ENCODE data around the gene RAB8A. TPM values are rescaled to one million over a fixed set of nuclear protein-coding genes. Genes with fewer than 3 reads are reported as not detected.

RAB8A gene
- total RNA-seq (2022; extraction: Qiagen RNA extraction; ENCODE audit: low read depth): 41.6 to 86.5 TPM (median 44.3 TPM) in 5 replicates

DNA sequence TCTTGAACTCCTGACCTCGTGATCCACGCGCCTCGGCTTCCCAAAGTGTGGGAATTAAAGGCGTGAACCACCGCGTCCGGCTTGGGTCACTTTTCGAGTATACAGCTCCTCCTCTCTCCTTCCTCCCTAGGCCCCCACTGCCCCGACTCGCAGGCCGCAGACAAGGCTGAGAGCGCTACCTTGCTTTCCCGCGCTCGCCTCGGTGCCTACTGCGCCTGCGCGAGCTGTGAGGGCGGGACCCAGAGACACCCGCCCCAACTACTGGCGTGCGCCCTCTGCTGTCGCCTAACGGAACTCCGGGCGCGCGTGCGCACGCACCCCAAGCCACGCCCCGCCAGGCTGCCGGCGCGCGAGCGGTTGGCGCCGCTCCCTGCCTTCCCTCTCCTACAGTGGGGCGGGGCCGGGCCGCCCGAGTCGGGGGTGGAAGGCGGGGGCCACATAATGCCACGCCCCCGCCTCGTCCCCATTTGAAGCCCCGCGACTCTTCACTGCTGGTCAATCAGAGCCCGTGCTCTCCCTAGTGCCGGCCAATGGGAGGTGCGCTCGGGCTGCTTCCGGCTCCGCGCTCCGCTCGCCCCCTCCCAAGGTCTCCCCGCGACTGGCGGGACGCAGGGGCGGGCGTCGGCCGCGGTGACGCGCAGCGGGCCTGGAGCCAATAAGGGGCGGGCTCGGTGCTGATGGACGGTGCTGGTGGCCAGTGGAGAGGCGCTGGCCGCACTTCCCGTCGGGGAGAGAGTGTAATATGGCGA, at the start of gene RAB8A:
Gene RAB8A, plus strand, starts transcription at position 730 of the 749 bp plus-strand sequence. Its CDS starts 13 bp downstream, at position 743.

DNA sequence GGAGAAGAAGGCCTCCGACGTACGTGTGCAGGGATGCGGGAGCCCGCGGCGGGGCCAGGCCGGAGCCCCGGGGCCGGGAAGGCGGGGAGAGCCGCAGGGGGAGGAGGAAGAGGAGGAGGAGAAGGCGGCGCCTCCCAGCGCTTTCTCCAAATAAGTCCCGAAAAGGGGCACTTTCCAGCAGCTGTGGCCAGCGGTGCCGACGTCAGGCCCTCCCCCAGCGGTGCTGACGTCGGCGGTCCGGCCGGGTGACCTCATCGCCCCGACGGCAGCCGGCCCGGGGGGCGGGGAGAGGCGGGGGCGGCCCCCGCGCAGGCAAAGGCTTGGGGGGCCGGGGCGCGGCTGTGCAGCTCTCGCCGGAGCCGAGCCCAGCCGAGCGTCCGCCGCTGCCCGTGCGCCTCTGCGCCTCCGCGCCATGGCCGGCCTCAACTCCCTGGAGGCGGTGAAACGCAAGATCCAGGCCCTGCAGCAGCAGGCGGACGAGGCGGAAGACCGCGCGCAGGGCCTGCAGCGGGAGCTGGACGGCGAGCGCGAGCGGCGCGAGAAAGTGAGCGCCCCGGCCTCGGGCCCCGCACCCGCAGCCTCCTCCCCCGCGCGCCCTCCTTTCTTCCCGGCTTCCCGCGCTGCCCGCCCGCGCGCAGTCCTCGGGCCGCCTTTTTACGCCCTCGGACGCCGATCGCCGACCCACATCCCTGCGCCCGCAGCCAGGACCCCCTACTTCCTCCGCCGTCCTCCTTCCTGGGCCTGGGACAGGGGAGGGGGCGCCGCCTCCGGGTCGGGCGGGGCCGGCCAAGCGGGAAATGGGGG, 35.3 kb upstream of the RAB8A start, which contains the start of gene TPM4:
Gene TPM4, plus strand, starts transcription at position 342 of the 804 bp plus-strand sequence. Its CDS starts 71 bp downstream, at position 413.

DNA sequence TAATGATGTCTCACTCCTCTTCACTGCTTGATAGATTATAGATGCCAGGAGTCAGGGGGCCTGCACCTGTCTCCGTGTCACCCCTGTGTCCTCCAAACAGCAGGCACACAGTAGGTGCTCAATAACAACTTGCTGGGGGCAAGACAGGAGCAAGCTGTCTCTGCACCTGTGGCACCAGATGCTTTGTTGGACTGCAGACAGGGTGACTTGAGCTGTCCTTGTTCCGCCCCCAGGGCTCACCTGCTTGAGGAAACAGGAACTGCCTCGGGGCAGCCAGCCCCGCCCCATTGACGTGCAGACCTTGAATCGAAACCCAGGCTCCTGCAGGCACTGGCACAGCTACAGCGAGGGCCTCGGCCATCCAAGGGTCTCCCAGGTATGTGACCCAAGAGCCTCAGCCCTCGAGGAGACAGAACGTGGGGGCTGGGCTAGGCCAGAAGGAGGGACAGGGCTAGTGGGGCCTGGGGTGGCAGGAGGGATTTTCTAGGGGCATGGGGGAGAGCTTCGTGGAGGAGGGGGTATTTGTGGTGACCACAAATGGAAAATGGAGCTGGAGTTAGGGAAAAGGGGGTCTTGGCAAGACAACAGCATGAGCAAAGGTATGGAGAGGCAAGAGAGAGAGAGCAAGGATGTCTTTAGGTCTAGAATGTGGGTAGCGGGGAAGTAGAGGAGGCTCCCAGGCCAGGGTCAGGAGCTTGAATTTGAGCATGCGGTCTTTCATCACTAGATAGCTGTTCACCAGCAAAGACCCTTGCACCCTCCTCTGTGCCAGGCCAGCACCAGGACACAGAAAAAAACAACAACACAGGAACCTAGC, 31.9 kb downstream of the RAB8A start, which contains the start of gene HSH2D:
Gene HSH2D, plus strand, starts transcription at position 287 of the 817 bp plus-strand sequence. CDS start 5,066 bp downstream, outside the sequence.

Other genes starting within 250 kb of the RAB8A start
- gene CYP4F2, start 213.8 kb upstream of the RAB8A start, total RNA-seq (2022; extraction: Qiagen RNA extraction; ENCODE audit: low read depth): 0.10 to 0.43 TPM in 2 of 5 replicates, not detected in the others
- gene CYP4F11, start 177.4 kb upstream of the RAB8A start, total RNA-seq (2022; extraction: Qiagen RNA extraction; ENCODE audit: low read depth): 5.7 to 8.0 TPM (median 6.7 TPM) in 5 replicates
- gene OR10H4, start 162.9 kb upstream of the RAB8A start, total RNA-seq (2022; extraction: Qiagen RNA extraction; ENCODE audit: low read depth): not detected in 5 replicates
- 322 to 485 TPM (median 431 TPM) in 5 replicates for gene TPM4, start 35.4 kb upstream of the RAB8A start, total RNA-seq (2022; extraction: Qiagen RNA extraction; ENCODE audit: low read depth)
- gene HSH2D, start 31.8 kb downstream of the RAB8A start, total RNA-seq (2022; extraction: Qiagen RNA extraction; ENCODE audit: low read depth): 0.09 TPM in 1 of 5 replicates, not detected in the others
- gene CIB3, start 61.6 kb downstream of the RAB8A start, total RNA-seq (2022; extraction: Qiagen RNA extraction; ENCODE audit: low read depth): not detected in 5 replicates
- 91.3 to 95.0 TPM (median 94.4 TPM) in 5 replicates for gene FAM32A, start 73.5 kb downstream of the RAB8A start, total RNA-seq (2022; extraction: Qiagen RNA extraction; ENCODE audit: low read depth)
- 50.5 to 66.2 TPM (median 63.7 TPM) in 5 replicates for gene AP1M1, start 86.0 kb downstream of the RAB8A start, total RNA-seq (2022; extraction: Qiagen RNA extraction; ENCODE audit: low read depth)
- gene KLF2, start 212.9 kb downstream of the RAB8A start, total RNA-seq (2022; extraction: Qiagen RNA extraction; ENCODE audit: low read depth): 11.6 to 27.4 TPM (median 23.2 TPM) in 5 replicates